Renal cortical epithelial cell (primary cell): ENCODE results near the gene FSTL3. TPM values are rescaled to one million over a fixed set of nuclear protein-coding genes. Genes with fewer than 3 reads are reported as not detected.
A peak's percentile ranks its signal among the peaks of the same experiment; 100 is the strongest.
"Not testable (repeated sequence)": the region's sequence is repeated elsewhere in the genome, so short reads cannot be mapped to it uniquely, and the experiment has no call there.

ENCODE experiments used
- DNase-seq: peaks from one replicate; pipeline ENCODE4 v3.0.0-alpha.2; 2011; ENCODE audit warnings: low read depth
- total RNA-seq: library from RNA; depleted of rRNA; stranded (reverse); fragments of >200 nt; gene quantifications from 2 replicates; pipeline ENCODE4 v1.2.3, GENCODE V29; 2014

Gene FSTL3
- total RNA-seq, 1 donor from 2014 or later = 374 TPM

- DNase-seq = no peak
Observed at GRCh38 chr19:682678-683320, 6.6 kb downstream of the FSTL3 start.

- DNase-seq = no peak
Observed at GRCh38 chr19:685454-685931, 9.3 kb downstream of the FSTL3 start.

- no peak for DNase-seq
Observed at GRCh38 chr19:686589-687297, 10.6 kb downstream of the FSTL3 start.

- no peak for DNase-seq
Observed at GRCh38 chr19:687569-688166, 11.5 kb downstream of the FSTL3 start.

- DNase-seq = no peak
Observed at GRCh38 chr19:688214-688613, 12.0 kb downstream of the FSTL3 start.

- DNase-seq = no peak
Observed at GRCh38 chr19:688992-689391, 12.8 kb downstream of the FSTL3 start.

GRCh38 chr19:690203-690602, 14.0 kb downstream of the FSTL3 start:
- no peak for DNase-seq

GRCh38 chr19:694481-695351, 18.5 kb downstream of the FSTL3 start:
- no peak for DNase-seq

GRCh38 chr19:695352-695949, 19.3 kb downstream of the FSTL3 start, which contains the start of gene PRSS57:
Gene PRSS57 (minus strand): TSS chr19:695452. CDS start chr19:695430, 22 bp downstream.
- no peak for DNase-seq

GRCh38 chr19:698529-698928, 22.3 kb downstream of the FSTL3 start:
- DNase-seq = not testable (repeated sequence)

GRCh38 chr19:699885-700284, 23.7 kb downstream of the FSTL3 start:
- DNase-seq = not testable (repeated sequence)

GRCh38 chr19:702847-703246, 26.7 kb downstream of the FSTL3 start:
- not testable (repeated sequence) for DNase-seq

- no peak for DNase-seq
Observed at GRCh38 chr19:703329-703650, 27.1 kb downstream of the FSTL3 start.

GRCh38 chr19:703651-704446, 27.7 kb downstream of the FSTL3 start:
- DNase-seq = peak; percentile 27

GRCh38 chr19:704447-704741, 28.2 kb downstream of the FSTL3 start:
- DNase-seq = no peak

GRCh38 chr19:708154-709143, 32.3 kb downstream of the FSTL3 start, which contains the start of gene PALM:
Gene PALM (plus strand): TSS chr19:708935. CDS start chr19:709147, 212 bp downstream.
- no peak for DNase-seq

- no peak for DNase-seq
Observed at GRCh38 chr19:709196-709964, 33.2 kb downstream of the FSTL3 start.

GRCh38 chr19:709965-710571, 33.9 kb downstream of the FSTL3 start:
- DNase-seq = no peak
